ENCODE measurements around the gene NGEF. TPM values are rescaled to one million over a fixed set of nuclear protein-coding genes. Genes with fewer than 3 reads are reported as not detected.

Gene NGEF
- total RNA-seq, 4 donors from 2014 or later: 14.4 to 25.0 (median 17.9) TPM

DNA sequence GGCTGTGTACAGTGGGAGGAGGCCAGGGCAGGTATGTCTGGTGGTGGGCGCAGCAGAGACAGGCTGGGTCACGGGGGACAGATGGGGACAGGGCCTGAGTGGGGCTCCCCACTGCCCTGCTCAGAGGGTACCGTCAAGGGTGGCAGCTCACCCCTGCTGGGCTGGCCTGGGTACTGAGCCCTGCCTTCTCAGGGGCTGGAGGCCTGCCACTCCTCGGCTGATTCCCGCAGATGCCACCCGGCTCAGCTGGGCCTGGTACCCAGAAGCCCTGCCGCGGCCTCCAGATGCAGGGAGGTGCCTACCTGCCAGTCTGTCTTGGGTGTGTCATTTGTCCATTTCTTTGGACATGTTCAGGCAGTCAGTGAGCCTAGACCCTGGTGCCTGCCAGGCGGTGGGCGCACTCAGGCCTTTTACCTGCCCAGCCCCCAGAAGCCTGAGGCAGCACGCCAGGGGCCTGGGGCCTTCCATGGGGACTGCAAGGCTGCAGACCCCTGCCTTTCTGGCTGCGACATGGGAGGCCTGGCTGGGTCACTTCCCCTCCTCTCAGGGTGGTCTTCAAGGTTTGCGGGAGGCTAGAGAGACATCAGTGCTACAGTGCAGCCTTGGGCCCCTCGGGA lies 139.7 kb downstream of the NGEF start:
- H3K4me3 ChIP-seq: no peak overlapping the region
- H3K9me3 ChIP-seq: no peaks in the 10 kb centered on the region
- no peaks in the 10 kb centered on the region for H3K36me3 ChIP-seq
- WGBS: no CpG with 5 or more reads among the region's 14 CpGs
- peaks cover 20% of the 10 kb centered on the region for H3K27me3 ChIP-seq
- no peak overlapping the region for H3K27ac ChIP-seq
- TF ChIP-seq POLR2AphosphoS5 (IDR thresholded peaks at IDR 0.05): no peak
- no peak for TF ChIP-seq POLR2A (IDR thresholded peaks at IDR 0.05)
- no peak for TF ChIP-seq EP300 (IDR thresholded peaks at IDR 0.05)
- TF ChIP-seq, protein P1, sequence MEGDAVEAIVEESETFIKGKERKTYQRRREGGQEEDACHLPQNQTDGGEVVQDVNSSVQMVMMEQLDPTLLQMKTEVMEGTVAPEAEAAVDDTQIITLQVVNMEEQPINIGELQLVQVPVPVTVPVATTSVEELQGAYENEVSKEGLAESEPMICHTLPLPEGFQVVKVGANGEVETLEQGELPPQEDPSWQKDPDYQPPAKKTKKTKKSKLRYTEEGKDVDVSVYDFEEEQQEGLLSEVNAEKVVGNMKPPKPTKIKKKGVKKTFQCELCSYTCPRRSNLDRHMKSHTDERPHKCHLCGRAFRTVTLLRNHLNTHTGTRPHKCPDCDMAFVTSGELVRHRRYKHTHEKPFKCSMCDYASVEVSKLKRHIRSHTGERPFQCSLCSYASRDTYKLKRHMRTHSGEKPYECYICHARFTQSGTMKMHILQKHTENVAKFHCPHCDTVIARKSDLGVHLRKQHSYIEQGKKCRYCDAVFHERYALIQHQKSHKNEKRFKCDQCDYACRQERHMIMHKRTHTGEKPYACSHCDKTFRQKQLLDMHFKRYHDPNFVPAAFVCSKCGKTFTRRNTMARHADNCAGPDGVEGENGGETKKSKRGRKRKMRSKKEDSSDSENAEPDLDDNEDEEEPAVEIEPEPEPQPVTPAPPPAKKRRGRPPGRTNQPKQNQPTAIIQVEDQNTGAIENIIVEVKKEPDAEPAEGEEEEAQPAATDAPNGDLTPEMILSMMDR (IDR thresholded peaks at IDR 0.05): no peak
- no peak for DNase-seq (ENCODE audit: low spot score in 2 of 2)
- peaks cover 25% of the 10 kb centered on the region for H3K4me1 ChIP-seq

DNA sequence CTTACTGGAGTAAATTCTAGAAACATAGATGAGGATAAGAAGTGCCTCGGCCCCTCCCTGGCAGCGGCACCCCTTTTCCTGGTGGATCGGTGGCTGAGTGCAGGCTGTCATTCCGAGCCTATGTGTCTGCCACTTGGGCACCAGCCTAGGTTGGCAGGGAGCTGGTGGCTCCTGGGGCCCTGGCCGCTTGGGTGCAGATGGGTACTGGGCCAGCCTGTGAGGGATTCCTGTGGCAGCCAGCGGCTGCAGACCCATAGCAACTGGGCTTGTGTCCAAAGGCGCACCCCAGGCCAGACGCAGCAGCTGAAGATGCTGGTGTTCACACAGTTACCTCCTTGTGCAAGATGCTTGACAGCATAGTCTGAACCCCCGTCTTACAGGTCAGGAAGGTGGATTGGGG lies 140.2 kb downstream of the NGEF start:
- Histone ChIP-seq H3K27ac (peak overlapping the region; percentile 7), H3K4me1 (peaks cover 25% of the 10 kb centered on the region), H3K27me3 (peaks cover 20% of the 10 kb centered on the region), H3K4me3 (no peak overlapping the region), H3K9me3 (no peaks in the 10 kb centered on the region), H3K36me3 (no peaks in the 10 kb centered on the region)
- WGBS: 76% methylated on average over 5 of the region's 9 CpGs
- TF ChIP-seq POLR2AphosphoS5 (IDR thresholded peaks at IDR 0.05) (no peak), EP300 (IDR thresholded peaks at IDR 0.05) (no peak), POLR2A (IDR thresholded peaks at IDR 0.05) (no peak)
- TF ChIP-seq, protein P1 (IDR thresholded peaks at IDR 0.05): no peak
- DNase-seq (ENCODE audit: low spot score in 2 of 2): peak in 1 of 2 donors; percentile 67

DNA sequence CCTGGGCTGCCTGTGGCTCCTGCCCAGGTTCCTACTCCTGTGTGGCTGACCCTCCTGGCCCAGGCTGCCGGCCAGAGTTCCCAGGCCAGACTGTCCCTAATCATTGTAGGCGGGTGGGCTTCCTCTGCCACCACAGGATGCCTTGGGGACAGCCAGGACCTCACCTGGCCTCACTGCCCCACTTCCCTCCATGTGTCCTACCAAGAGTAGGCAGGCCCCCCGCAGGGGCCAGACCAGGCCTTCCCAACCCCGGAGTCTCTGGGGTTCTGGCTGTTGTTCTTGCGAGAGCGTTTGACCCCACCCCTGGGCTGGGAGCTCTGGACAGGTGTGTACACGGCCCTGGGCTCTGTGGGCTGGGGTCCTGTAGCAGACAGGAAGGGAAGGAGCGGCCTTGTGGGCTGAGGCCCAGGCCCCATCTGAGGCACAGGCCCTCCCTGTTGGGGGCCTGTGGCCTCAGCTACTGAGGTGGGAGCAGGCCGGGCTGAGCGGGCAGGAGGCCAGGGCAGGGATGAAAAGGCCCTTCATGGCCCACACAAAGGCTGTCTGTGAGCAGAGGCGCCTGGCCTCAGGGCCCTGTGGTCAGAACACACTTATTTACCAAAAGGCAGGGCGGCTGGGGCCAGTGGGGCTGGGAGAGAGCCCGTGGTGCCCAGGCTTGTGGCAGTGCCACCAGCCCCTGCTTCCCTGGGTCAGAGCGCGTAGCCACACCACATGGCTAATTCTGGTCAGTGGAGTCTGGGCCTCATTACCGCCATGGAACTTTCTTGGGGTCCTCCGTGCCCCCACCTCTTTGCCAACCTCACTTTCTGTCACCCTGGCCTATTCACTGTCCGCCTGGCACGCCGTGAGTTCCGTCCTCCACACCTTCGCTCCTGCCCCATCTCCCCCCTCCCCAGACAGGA lies 141.0 kb downstream of the NGEF start:
- peak in 1 of 2 donors; percentile 81 for DNase-seq (ENCODE audit: low spot score in 2 of 2)
- Histone ChIP-seq H3K9me3 (no peaks in the 10 kb centered on the region), H3K27me3 (peaks cover 20% of the 10 kb centered on the region), H3K4me3 (no peak overlapping the region), H3K27ac (peak overlapping the region; percentile 11), H3K4me1 (peaks cover 23% of the 10 kb centered on the region), H3K36me3 (no peaks in the 10 kb centered on the region)
- WGBS: 74% methylated on average over 14 of the region's 22 CpGs
- TF ChIP-seq, protein P1 (IDR thresholded peaks at IDR 0.05): no peak
- TF ChIP-seq EP300 (IDR thresholded peaks at IDR 0.05): no peak
- TF ChIP-seq POLR2A (IDR thresholded peaks at IDR 0.05): no peak
- no peak for TF ChIP-seq POLR2AphosphoS5 (IDR thresholded peaks at IDR 0.05)

DNA sequence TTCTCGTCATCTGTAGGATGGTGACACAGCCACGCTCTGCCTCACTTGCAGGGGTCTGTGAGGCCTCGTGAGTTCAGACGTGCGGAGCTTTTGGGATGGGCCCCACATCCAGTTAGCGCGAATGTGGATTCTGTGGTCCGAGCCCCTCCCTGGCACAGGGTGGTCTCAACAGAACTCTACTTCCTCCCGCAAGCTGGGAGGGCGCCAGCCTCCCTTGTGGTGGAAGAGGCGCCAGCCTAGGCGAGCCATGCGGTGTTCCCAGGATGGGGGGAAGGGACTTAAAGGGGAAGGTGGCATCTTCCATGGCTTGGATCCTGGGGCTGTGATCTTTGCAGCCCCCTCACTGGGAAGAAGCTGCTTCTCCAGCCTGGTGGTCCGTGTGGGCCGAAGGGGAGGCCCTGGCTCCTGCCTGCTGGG lies 141.6 kb downstream of the NGEF start:
- no peaks in the 10 kb centered on the region for H3K36me3 ChIP-seq
- peak in 1 of 2 donors; percentile 74 for DNase-seq (ENCODE audit: low spot score in 2 of 2)
- 92% methylated on average over 9 of the region's 15 CpGs for WGBS

More for the DNA sequence above, 141.6 kb downstream of the NGEF start:
- Histone ChIP-seq H3K27me3 (peaks cover 15% of the 10 kb centered on the region), H3K9me3 (no peaks in the 10 kb centered on the region), H3K27ac (peak overlapping the region; percentile 11), H3K4me1 (peaks cover 17% of the 10 kb centered on the region), H3K4me3 (no peak overlapping the region)
- TF ChIP-seq POLR2AphosphoS5 (IDR thresholded peaks at IDR 0.05): no peak
- TF ChIP-seq EP300 (IDR thresholded peaks at IDR 0.05): no peak
- TF ChIP-seq, protein P1 (IDR thresholded peaks at IDR 0.05): no peak
- no peak for TF ChIP-seq POLR2A (IDR thresholded peaks at IDR 0.05)

Data from suprapubic skin (tissue), 4 donors.